Endothelial cell of hepatic sinusoid (primary cell): ENCODE data around the gene NDUFS5.
"Not testable (repeated sequence)": the region's sequence is repeated elsewhere in the genome, so short reads cannot be mapped to it uniquely, and the experiment has no call there.

Experiments
- in situ Hi-C: cut with HindIII; loops from 2 replicates; pipeline ENCODE4 v1.10.0; 2017; ENCODE audit warnings: low sequenced_read_pairs

NDUFS5 gene

DNA sequence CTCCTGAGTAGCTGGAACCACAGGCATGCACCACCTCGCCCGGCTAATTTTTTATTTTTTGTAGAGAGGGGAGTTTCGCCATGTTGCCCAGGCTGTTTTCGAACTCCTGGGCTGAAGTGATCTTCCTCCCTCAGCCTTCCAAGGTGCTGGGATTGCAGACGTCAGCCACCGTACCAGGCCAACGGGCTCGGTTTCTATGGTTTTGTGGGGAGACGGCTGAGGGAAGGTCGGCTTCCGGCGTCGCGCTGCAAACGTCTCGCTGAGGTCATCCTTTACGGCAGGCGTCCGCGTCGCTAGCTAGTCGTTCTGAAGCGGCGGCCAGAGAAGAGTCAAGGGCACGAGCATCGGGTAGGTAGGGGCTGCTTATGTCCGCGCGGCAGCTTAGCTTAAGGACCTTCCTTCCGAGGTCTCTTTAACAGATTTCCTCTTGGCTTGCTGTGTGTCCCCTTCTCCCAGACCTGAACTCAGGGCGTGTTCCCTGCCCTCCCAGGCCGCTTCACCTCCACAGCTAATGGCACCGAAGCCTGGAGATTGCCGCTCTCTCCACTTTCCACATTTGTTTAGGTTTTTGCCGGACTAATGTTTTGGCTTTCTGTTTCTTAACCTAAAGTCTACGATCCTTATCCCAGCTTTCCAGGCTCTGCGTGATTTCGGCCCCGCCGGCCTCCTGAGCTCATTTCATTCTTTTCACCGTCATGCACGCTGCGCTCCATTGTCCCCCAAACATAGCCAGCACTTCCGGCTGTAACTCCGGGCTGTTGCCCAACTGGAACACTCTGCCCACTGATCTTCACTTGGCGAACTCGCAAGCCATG, at the start of gene NDUFS5:
NDUFS5 (plus strand) TSS at position 300 of the 815 bp plus-strand sequence. CDS start 2,375 bp downstream, outside the sequence.
- in situ Hi-C loops, result no loop called here

- in situ Hi-C loops, result not testable (repeated sequence)
Observed at GRCh38 chr1:38977399-38978244, 48.5 kb upstream of the NDUFS5 start.

DNA sequence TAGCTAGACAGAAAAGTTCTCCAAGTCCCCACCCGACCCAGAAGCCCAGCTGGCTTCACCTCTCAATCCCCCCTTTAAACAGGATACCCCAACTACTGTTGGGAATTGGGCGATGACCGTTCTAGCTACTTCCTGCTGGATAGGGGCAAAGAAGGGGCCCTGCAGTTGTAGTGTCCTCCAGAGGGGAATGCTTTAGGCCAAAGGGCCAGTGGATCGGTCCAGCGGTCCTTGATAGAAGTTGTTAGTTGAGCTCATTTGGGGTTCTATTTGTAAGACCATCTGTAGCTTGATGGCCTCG, 48.0 kb upstream of the NDUFS5 start:
- in situ Hi-C loops, result not testable (repeated sequence)

GRCh38 chr1:38979380-38979779, 46.8 kb upstream of the NDUFS5 start:
- in situ Hi-C loops, result not testable (repeated sequence)

- in situ Hi-C loops, result no loop called here
Observed at GRCh38 chr1:38989979-38990378, 36.2 kb upstream of the NDUFS5 start.

DNA sequence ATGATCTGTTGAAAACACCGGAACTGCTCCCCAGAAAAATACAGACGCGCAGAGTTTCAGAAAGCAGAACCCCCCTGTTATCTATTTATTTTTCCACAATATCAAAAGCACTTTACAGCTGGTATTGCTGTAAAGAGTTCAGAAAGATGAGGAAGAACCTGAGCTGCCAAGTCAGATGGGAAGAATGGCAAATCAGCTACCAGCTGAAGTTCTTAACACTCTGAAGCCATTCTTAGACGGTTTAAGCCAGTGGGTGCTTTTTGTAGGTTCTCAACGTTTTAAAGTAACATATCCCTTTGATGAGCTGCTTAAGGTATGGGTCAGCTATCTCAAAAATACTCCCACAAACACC, 35.8 kb upstream of the NDUFS5 start:
- in situ Hi-C loops, result no loop called here

DNA sequence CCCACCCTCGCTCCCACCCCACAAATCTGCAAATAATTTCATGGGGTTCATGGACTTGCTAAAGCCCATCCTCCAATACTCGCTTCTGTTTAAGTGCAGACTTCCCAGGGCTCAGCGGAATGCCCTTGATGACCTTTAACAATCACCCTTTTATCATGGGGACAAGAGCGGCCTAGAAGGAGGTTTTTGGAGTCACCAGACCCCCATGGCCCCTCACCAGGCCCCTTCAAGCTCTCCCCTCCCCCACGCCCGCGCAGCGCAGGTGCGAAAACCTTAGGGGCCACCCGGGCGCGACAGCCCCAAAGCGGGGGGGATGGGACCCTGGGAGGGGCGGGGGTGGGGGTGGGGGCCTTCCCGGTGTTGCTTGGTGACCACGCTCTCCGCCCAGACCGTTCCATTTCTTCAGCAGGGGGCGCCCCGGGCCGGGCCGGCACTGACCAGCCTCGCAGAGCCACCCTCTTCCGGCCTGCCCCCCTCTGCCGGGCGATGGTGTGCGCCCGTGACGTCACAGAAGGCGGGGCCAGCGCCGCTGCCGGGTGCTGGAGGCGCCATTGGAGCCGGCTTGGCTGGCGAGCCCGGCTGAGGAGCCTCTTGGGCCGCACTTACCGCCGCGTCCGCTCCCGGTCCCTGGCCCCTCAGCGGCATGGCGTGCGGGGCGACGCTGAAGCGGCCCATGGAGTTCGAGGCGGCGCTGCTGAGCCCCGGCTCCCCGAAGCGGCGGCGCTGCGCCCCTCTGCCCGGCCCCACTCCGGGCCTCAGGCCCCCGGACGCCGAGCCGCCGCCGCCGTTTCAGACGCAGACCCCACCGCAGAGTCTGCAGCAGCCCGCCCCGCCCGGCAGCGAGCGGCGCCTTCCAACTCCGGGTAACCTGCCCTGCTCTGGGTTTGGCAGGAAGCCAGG, 35.2 kb upstream of the NDUFS5 start, which contains the start of gene AKIRIN1:
AKIRIN1 (plus strand) TSS at position 539 of the 900 bp plus-strand sequence; CDS start at position 644, 105 bp downstream.
- in situ Hi-C loops, result no loop called here

DNA sequence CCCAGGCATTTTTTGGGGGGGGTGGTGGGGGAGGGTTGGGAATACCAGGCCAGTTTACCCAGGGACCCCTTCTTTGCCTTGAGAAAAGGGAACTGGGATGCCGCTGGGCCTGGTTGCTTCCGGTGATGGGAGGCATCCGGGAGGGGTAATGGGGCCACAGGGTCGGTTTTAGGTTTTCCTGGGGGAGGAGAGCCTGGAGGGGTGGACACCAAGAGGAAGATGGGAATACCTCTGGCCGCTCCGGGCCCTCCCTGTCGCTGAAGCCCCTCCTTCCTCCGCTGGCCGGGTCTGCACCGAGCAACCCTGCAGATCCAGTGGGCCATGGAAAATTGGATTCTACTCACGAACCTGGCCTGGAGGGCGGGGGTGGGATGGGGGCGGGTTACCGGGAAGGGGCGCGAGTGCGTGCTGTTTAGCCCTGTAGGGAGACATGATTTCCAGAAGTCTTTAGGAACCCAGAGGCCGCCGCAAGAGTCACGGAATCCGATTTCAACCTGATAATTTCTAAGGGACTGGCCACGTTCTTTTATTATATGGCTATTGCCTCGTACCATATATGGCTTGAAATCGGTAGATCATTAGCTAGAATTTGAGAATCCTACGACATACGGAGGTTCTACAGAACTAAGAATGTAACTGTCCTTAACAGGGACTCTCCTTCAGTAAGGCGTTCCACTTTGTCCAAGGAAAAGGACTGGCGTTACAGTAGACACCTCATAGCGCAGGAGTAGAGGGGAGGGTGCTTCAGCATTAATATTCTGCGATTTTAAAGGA, 34.3 kb upstream of the NDUFS5 start:
- in situ Hi-C loops, result no loop called here

GRCh38 chr1:38992412-38993111, 33.6 kb upstream of the NDUFS5 start:
- in situ Hi-C loops, result no loop called here

DNA sequence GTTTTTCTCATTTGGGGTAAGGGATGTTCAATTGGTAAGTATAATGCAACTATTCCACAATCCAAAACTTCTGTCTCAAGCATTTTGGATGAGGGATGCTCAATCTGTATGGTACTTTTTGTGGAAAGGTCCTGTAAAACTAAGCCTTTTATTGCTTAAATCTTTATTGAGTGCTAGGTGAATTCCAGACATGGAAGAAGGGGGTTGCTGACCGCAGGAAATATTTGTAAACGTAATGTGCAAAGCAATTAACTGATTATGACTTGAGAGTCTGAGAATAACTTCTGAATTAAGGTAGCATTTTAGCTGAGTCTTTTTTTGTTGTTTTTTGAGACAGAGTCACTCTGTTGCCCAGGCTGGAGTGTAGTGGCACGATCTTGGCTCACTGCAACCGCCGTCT, 32.0 kb upstream of the NDUFS5 start:
- in situ Hi-C loops, result no loop called here

DNA sequence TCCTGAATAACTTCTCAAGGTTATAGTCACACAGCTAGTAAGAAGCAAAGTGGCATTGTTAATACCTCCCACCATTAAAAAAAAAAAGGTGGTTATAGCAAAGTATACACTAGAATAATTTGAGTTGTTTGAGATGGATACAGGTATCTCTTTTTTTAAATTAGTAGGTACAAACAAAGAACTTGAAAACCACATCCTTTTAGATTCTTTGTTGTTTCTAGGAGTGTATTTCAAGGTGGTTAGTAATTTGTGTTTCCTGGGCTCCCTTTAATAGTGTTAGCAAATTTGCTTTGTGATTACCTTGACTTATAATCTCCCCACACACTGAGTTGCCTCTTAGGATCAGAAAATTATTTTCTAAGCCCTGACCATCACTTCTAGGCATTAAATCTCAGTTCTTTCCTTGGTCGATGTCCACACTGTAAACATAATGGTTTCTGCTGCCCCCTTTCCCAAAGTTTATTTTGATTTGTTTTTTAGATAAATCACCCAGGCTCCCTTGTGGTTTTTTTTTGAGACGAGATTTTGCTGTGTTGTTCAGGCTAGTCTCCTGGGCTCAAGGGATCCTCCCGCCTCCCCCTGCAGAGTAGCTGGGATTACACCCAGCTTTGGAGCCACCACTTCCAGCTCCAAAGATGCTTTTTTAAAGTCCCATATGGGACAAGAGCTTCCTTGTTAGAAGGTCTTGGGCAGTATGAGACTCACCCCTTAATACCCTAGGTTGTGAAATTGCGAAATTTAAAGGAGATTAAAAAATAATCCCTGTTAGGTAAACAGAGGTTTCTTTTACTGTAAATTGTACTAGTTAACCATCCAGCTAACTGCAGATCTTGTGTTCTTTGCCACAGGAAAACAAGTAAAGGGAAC, 28.9 kb upstream of the NDUFS5 start:
- in situ Hi-C loops, result no loop called here

DNA sequence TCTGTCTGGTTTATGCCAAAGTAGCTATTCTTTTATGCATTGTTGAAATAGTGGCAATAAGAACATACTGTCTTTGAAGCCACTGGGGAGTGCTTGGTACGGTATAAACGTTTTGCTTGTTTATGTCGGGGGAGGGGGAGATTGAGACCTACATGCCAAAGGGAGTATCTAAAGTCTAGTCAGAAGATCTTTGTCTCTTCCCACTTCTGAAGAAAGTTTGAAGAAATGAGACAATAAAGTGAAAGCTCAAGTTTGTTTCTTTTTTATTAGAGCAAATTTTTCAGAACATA, 28.3 kb upstream of the NDUFS5 start:
- in situ Hi-C loops, result no loop called here

DNA sequence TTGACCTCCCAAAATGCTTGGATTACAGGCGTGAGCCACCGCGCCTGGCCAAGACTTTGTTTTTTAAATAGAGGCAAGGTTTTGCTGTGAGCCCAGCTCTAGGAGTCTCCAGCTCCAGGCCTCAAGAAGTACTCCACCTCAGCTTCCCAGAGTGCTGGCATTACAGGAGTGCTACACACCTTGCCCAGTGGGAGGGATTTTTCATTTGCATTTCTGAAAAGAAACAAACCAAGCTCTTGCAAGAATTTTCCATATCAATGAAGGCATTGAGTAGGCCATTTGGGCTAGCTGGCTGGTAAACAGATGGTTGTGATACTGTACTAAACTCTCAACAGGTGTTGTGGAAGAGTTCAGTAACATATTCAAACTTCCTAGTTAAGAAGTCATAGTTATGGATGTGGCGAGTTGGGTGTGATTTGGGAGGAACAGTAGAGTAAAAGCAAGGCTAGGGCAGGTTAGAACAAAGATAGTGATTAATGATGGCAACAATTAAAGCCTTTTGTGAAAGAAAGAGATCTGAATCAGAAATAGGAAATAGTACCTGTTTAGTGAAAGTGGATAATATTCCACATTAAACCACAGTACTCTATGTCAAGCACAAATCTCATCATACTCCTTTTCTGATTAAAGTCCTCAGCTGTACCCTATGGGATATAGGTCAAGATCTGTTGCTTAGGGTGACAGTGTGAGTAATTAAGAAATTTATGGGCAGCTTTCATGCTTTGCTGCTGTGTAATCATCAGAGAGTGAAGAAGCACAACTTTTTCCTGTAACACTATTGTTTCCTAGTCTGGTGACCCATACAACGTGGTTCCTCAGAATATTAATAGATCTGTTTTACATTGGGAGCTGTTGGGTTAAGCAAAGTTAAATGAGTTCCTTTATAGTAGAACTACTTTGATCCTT, 24.4 kb upstream of the NDUFS5 start:
- in situ Hi-C loops, result no loop called here

- in situ Hi-C loops, result no loop called here
Observed at GRCh38 chr1:39003281-39003680, 22.9 kb upstream of the NDUFS5 start.

GRCh38 chr1:39003794-39004193, 22.4 kb upstream of the NDUFS5 start:
- in situ Hi-C loops, result no loop called here

DNA sequence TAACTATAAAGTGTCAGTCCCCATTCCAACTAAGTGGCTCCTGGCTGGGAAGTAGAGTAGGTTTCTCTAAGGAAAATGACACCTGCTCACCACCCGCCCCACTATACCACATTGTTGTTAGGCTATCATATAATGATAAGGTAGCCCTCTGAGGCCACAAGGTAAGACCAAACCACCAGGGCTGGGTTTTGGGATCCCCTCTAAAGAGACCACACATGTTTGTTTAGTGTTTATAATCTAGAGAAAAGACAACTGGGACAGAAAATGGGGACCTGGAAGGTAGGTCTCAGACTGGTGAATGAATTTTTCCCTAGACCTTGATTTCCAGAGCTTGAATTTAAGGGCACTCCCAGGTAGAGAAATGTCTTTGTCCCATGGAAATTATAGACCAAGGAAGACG, 19.9 kb upstream of the NDUFS5 start:
- in situ Hi-C loops, result no loop called here

GRCh38 chr1:39006726-39007645, 19.2 kb upstream of the NDUFS5 start:
- in situ Hi-C loops, result no loop called here
